ENCODE results near the gene DHX8.

DHX8 gene

DNA sequence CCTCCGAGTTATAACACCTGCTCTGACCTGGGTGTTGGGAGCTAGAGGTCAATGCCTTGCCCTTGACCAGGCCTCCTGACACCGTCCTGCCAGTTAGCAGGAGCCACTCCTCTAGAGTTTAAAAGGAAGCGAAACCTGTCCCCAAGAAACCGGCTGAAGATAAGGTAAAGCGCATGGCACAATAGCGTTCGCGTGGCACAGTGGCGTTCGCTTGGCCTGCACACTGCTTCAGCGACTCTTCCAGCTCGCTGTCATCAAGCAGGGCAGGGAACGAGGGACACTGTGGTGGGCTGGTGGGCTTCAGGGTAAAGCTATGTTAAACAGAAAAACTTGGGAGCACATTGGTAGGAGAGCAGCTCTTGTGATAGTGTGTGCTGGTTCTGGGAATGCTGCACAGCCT is 90.6 kb downstream of the DHX8 start:
- DNase-seq (ENCODE audit: low read depth, low spot score) = no peak

DNA sequence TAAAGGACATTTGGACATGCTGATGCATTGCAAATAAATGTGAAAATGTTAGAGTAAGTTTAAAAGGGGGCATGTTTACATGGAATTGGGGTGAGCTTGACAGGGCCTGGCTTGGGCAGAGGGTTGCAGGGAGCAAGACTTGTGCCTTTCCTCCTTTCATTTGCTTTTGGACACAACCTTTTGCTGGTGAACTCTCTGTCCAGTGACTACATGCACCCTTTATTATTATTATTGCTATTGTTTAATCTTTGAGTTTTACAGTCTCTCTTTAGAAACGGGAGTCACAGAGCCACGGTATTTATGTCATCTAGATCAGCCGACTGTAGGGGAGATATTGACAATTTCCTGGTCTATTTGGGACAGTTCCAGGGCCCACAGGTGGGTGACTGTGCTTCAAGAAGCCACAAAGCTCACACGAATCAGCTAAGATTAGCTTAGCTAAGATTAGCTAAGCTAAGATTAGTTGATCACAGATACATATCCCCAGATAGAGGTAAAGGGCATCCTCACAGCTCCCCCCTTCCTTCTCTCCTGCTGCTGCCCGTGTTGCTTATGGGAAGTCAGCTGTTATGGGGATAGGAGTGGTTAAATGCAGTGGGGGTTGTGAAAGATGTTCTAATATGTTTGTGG is 91.2 kb downstream of the DHX8 start:
- no peak for DNase-seq (ENCODE audit: low read depth, low spot score)
